ENCODE measurements around the gene DNAH9.

DNAH9 gene

DNA sequence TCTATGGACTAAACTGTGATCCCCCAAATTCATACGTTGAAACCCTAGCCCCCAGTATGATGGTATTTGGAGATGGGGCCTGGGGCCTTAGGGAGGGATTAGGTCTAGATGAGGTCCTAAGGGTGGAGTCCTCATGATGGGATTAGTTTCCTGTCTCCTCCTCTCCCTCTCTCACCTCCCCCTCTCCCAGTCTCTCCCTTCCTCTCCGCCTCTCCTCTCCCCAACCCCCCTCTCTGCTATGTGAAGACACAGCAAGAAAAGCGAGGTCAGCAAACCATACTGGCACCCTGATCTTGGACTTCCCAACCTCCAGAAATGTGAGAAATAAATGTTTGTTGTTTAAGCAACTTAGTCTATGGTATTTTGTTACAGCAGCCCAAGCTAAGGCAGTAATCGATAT, 383.6 kb downstream of the DNAH9 start:
- DNase-seq (ENCODE audit: low read depth, low spot score) = no peak

GRCh38 chr17:11986179-11986941, 388.1 kb downstream of the DNAH9 start:
- DNase-seq (ENCODE audit: low read depth, low spot score) = no peak

- DNase-seq (ENCODE audit: low read depth, low spot score) = peak; percentile 36
Measured at GRCh38 chr17:11986942-11987329, 388.7 kb downstream of the DNAH9 start.

- DNase-seq (ENCODE audit: low read depth, low spot score) = no peak
Measured at GRCh38 chr17:11990363-11990983, 392.2 kb downstream of the DNAH9 start.

- no peak for DNase-seq (ENCODE audit: low read depth, low spot score)
Measured at GRCh38 chr17:11991461-11991860, 393.2 kb downstream of the DNAH9 start.

- DNase-seq (ENCODE audit: low read depth, low spot score) = no peak
Measured at GRCh38 chr17:11996722-11997146, 398.5 kb downstream of the DNAH9 start.

DNA sequence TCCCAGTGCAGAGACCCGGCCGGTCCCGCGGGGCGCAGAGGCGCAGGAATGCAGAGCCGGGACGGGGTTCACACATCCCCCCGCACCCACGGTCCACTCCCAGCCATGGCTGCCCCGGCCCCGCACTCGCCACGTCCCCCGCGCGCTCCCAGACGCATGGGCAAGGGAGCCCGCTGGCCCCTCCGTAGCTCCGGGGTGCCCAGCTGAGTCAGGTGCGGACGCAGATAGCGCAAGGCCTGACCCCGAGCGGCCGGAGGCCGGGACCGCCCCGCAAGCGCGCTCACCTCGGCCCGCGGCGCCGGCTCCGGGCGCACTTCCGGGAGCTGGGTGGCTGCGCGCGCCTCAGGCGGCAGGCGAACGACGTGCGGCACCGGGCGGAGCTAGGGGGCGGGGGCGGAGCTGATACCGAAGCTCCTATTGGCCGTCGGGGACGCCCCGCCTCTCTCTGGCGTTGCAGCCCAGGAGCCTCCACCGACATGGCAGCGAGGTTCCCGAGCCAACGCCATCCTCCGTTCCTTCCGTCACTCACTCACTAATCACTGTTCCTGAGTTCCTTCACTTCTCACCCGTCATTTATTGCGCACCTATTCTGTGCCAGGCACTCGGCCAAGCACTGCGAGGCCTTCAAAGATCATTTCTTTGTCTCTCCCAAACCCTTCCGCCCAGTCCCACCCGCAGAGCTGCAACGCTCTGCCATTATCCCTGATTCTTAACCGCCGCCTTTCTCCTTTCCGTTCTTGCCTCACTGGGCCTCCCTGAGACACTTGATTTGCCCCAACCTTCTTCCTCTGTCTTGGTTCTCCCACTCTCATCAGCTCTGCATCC, 399.1 kb downstream of the DNAH9 start, which contains the start of gene ZNF18:
TSS of gene ZNF18 (minus strand) at position 329 of the 825 bp plus-strand sequence. CDS start 4,646 bp downstream, outside the sequence.
- peak; percentile 80 for DNase-seq (ENCODE audit: low read depth, low spot score)

GRCh38 chr17:11997972-11998233, 399.6 kb downstream of the DNAH9 start:
- no peak for DNase-seq (ENCODE audit: low read depth, low spot score)

DNA sequence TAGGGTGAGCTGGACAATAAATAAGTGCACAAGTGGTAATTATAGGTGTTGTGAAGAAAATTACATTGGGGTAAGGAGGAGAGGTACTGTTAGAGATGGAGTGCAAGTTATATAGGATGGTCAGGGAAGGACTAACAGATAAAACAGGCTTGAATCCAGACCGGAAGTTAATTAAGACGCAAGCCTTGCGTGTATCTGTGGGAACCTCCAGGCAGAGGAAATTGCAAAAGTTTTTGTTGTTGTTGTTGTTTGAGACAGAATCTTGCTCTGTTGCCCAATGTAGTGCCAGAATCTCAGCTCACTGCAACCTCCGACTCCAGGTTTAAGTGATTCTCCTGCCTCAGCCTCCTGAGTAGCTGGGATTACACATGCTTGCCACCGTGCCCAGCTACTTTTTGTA, 401.4 kb downstream of the DNAH9 start:
- DNase-seq (ENCODE audit: low read depth, low spot score) = no peak

GRCh38 chr17:12007466-12007865, 409.2 kb downstream of the DNAH9 start:
- no peak for DNase-seq (ENCODE audit: low read depth, low spot score)

Data from smooth muscle cell of the brain vasculature (primary cell).